IPS-18c (cell line): ENCODE data around the gene TSC1.

Experiments used
- H3K4me3 ChIP-seq: 2 replicates; pipeline ENCODE4 v1.7.0; 2013; ENCODE audit warnings: low read depth, mild to moderate bottlenecking, low read length, moderate library complexity; ENCODE audit not compliant: insufficient read depth
- H3K9me3 ChIP-seq: one replicate; pipeline ENCODE4 v1.6.1; 2013; ENCODE audit warnings: mild to moderate bottlenecking, low read length, moderate library complexity; ENCODE audit not compliant: control insufficient read depth, insufficient read depth

TSC1 gene

DNA sequence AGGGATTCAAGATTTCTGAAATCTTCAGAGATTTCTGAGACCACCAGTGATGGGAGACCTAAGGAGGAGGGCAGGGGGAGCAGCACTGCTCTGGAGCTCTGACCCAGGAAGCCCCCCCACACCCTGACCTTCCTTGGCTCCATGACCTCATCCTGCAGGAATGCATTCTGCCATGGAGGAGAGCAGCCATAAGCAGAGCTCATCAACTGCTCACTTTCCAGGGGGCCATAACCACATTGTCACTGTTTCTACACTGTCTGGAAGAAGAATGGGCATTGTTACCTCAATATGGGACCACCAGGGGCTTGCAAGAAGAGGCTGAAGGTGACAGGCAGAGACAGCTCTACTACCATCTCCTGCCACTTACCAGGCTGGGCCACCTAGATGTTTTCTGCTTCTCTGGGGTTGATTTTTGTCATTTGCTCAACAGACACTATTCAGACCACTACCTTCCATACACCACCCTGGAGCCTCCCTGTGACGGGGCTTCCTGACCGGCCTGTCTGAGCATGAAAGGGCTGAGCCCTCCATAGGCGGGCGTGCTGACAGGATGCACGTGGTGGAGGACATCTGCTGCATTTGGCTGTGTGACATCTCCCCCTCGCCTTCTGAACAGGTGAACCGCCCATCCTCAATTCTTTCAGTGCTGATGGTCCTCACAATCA lies 2.3 kb upstream of the TSC1 start:
- Histone ChIP-seq H3K4me3 (no peak overlapping the region), H3K9me3 (no peaks in the 10 kb centered on the region)

DNA sequence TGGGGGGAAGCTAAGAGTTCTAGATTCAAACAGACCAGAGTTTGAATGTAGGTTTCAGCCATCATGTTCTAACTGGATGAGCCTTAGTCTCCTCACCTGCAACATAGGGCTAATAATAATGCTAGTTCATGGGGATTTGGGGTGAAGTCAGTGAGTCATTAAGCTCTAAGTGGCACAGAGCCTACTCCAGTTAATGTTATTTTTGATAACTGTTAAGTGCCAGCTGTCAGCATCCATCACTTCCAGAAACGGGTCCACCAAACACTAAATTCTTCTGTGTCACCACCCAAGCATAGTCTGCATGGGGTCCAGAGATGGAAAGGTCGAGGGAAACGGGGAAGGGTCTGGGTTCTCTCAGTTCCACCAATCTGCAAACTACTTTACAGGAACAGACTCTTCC lies 1.8 kb upstream of the TSC1 start:
- Histone ChIP-seq H3K9me3 (no peaks in the 10 kb centered on the region), H3K4me3 (no peak overlapping the region)

DNA sequence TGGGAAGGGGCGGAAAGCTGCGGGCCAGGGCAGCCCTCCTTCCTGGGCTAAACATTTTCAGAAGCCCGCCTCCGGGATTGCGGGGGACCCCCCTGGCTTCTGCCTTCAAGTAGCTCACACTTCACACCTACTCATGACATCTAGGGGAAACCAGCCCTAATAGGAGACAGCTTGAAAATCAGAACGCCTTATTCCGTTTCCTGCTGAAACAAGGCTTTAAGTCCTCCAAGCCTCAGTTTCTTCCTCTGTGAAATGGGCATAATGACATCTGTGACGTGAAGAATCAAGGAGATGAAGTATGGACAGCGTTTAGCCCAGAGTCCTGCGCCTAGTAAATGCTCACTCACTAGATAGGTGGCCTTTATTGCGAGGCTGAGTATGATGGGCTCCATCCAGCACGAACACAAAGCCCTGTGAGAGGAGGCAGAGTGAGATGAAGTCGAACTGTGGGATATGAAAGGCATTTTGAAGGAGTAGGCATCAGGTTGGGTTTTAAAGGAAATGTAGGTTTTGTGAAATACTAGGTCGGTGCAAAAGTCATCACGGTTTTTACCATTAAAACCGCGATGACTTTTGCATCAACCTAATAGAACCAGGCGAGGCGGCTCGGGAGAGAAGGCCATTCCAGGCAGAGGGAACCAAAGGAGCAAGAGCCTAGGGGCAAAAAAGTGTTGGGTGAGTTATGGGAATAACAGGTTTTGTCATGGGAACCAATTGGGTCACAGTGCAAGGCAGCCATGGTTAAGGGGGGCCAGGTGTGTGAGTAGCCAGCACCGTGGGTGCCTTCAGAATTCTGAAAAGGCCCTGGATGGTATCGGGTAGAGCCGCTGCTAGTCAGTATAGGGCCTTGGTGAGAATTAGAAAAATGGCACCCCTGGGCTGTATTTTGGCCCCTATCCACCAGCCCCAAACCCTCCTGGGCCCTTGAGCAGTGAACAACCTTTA lies 1.0 kb upstream of the TSC1 start:
- Histone ChIP-seq H3K4me3 (peak overlapping the region; percentile 59), H3K9me3 (no peaks in the 10 kb centered on the region)

DNA sequence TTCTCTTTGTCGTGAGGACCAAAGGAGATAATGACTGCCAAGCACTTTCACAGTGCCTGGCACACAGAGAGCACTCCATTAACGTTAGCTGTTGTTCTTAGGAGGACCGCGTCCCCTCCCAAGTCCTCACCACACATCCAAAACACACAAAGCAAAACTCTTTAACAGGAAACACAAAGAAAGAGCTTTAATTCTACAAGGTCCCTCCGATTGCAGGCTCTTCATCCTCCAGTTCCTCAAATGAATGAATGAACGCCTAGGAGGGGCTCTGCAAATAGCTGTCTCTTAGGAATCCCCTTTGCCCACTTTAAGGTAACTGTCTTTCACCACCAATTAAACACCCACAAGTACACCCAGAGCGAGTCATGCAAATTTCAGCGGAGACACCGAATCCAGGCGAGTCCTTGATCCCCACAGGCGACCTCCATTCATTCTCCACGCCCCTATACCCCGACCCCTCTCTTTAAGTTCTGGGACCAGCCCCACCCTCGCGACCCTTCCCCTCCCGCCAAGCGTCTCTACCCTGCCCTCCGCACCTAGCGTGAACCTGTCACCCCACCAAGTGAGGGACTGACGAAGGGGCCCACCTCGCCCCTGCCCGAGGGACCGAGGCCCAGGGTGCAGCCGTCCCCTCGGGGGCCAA lies 644 bp downstream of the TSC1 start:
- H3K9me3 ChIP-seq = no peaks in the 10 kb centered on the region
- H3K4me3 ChIP-seq = peak overlapping the region; percentile 86

DNA sequence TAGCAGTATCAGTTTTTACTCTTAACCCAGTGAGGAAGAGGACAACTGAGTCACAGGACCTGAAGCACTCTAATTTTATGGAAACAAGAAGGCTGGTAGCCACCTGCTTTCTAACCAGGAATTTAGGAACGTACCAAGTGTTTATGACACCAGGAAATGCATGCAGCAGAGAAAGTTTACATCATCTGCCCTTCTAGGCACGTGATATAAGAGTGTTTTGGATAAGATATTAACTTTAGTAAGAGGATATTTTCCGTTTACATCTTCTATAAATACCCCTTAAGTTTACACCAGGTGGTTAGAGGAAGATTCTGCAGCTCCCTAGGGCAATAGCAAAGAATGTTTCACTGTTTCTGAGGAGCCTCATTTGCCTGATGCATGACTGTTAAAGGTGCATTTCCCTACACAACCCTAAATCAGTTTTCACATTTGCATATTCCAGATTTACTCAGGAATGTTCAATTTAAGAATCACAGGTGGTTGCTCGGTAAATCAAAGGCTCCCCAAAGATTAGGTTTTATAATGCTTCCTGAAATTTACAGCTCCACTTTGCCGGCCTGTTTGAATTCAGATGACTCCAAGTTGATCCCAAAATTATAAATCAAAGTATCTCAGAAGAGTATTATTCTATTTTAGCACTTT lies 1.8 kb downstream of the TSC1 start:
- Histone ChIP-seq H3K9me3 (no peaks in the 10 kb centered on the region), H3K4me3 (no peak overlapping the region)

DNA sequence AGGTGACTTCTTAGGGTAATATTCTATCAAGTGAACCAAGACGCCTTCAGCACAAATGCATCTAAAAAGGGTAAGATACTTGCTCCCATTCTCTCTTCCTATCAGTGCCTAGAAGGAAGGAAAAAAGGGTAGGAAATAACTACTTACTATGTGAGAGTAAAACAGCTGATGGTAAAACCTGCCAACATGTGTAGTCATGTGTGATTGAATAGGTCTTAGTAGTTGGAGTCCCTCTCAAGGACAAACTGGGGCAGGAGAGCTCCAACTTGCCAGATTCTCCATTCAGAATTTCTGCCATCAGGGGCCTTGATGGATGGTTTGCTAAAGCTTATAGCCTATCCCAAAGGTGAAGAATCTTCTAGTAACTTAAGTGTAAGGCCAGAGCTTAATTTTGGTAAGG lies 5.2 kb downstream of the TSC1 start:
- no peaks in the 10 kb centered on the region for H3K9me3 ChIP-seq
- H3K4me3 ChIP-seq = no peak overlapping the region

DNA sequence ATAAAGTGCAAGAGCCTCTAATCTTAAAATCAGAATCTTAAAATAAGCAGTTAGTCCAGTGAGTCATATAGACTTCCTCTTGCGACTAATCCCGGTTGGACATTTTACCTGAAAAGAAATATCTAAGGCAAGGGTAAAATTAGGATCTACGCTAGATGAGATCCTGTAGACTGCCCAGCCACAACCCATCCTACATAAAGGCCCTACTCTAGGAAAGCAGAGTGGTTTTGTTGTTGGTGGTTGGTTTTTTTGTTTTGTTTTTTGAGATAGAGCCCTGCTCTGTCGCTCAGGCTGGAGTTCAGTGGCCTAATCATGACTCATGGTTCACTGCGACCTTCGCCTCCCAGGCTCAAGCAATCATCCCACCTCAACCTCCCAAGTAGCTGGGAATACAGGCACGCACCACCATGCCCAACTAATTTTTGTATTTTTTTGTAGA lies 6.9 kb downstream of the TSC1 start:
- H3K4me3 ChIP-seq = no peak overlapping the region
- H3K9me3 ChIP-seq = peaks cover 2% of the 10 kb centered on the region

DNA sequence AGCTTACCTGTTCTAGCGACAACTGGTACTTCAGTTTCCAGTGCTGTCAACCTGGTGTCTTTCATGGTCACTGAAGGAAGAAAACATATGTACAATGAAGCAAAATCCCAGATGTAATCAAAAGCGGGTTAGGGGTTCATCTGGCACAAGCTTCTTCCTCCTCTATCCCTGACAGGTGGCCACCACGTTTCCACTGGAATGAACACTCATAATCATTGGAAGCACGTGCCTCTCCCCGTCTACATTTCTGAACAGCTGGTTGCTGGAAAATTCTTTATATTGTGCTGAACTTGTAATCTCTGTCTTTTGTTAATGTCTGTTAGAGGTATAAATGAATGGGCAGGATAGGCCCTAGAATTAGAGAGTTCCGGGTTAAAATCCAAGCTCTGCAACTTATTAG lies 9.4 kb downstream of the TSC1 start:
- Histone ChIP-seq H3K9me3 (peaks cover 2% of the 10 kb centered on the region), H3K4me3 (no peak overlapping the region)

DNA sequence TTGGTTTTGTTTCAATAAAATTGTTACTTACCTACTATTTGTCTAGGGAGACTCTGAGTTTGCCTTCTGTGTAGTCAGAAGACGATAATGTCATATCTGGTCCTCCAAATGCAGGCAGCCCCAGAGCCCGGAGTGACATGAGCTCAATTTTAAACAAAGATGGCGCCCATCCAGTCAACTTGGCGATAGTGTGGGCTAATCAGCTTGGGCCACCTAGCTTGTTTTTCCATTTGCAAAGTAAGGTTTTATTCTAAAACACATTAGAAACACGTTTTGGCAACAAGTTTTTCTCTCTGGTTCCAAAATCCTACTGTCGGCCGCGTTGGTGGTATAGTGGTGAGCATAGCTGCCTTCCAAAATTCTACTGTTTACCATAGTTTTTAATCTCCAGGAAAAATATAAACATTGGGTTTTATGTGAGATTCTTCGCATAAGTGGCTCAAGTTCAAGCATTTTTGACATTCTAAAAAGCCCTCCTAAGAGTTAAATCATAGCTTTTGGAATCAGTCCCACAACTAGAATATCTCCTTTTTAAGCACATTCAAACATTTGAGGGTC lies 13.2 kb downstream of the TSC1 start:
- peaks cover 2% of the 10 kb centered on the region for H3K9me3 ChIP-seq
- H3K4me3 ChIP-seq = no peak overlapping the region

DNA sequence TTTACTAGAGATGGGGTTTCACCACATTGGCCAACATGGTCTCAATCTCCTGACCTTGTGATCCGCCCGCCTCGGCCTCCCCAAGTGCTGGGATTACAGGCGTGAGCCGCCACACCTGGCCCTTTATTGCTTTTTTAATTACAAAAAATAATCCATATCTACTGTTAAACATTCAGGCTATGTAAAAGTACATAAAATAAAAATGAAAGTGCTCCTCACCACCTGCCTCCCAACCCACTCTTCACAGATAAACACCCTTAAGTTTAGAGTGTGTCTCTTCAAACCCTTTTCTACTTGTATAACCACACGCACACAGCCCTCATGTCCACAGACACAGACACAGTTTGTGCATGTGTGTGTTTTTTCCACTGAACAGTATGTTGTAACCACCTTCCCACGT lies 16.7 kb downstream of the TSC1 start:
- Histone ChIP-seq H3K4me3 (no peak overlapping the region), H3K9me3 (no peaks in the 10 kb centered on the region)

DNA sequence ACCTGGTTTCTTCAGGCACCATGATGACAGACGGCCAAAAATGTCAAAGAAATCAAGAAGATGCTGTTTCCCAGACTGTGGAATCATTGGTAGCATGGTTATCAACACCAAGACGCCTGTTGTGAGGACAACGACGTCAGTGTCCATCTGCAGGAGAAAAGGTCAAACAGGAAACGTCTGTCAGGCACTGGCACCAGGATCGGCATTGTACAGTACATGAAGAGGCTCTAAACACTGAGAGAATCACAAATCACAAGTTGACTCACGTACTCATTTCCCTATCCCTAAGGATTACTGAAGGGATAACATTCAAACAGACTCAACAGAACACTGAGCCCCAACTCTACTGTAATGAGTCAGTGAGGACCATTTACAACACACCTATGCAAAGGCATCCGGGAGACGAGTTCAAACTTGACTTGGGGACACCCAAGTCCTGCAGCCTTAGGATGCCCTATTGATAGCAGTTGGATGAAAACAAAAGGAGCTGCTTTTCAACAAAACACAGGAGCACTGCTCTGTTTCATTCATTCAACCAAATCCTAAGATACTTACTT lies 21.0 kb downstream of the TSC1 start:
- H3K4me3 ChIP-seq = no peak overlapping the region
- H3K9me3 ChIP-seq = no peaks in the 10 kb centered on the region

DNA sequence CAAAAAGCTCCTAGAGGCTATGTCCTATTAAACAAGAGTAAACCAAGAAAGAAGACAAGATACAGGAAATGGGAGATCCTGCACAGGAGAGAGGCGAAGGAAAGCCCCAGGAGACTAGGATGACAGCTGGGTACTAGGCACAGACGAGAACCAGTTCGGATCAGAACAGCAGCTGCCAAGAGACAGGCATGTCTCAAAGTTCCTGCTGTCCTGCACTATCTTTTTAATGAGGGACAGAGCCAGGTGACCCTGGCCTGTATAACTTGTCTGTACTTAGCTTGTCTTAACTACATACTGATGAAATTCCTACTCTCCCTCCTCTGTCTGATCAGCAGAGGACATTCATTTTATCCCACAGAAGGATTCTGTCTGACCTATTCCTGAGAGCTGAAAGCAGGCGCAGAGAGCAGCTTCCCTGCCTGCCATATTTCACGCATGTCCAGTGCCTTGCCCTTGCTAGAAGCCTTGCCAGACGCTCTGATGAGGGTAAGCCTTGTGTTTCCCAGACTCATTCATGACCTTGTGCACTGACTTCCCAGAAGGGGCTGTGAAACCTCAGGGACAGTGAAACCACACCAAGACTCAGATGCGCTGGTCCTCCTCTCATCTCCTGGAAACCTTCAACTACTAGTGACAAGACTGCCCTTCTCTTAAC lies 24.7 kb downstream of the TSC1 start:
- Histone ChIP-seq H3K4me3 (no peak overlapping the region), H3K9me3 (no peaks in the 10 kb centered on the region)

DNA sequence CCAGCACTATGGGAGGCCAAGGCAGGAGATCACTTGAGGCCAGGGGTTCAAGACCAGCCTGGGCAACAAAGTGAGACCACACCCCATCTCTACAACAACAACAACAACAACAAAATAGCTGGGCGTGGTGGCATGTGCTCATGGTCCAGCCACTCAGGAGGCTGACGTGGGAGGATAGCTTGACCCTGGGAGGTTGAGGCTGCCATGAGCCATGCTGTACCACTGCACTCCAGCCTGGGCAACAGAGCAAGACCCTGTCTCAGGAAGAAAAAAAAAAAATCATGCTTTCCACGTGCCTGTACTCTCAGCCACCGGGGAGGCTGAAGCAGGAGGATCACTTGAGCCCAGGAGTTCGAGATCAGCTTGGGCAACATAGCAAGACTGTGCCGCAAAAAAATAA lies 29.5 kb downstream of the TSC1 start:
- Histone ChIP-seq H3K4me3 (no peak overlapping the region), H3K9me3 (peaks cover 2% of the 10 kb centered on the region)

DNA sequence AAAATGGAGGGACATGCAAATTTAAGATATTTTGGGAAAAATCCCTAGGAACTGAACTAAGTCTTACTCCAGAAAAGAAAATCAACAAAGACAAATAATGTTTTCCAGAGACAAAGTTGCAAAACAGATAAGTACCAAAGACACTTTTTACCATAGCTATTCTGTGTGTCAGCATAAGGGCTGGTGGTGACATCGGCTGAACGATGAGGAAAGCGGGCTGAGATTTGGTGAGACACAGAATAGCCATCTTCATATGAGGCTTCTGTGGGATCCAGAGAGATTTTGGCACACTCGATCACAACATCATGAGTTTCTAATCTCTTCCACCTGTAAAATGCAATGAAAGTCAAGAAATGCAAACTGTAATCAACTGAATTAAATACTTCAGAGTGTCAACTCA lies 32.3 kb downstream of the TSC1 start:
- H3K9me3 ChIP-seq = peaks cover 2% of the 10 kb centered on the region
- H3K4me3 ChIP-seq = no peak overlapping the region

DNA sequence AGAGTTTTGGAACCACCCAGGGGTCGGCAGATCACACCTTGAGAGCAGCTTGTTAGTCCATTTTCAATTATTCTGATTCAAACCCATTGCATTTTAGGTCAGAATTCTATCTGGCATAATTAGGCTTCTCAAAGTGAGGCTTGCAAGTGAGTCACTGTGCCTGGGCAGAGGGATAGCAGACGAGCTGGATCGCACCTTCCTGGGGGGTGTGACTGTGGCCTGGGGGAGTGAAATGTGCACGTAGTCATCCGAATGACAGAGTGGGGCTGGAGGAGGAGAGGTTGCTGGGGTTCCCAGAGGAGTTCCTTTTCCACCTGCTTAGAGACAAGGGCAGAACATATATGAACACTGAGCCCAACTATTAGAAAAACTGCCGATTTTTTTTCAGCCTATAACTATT lies 34.0 kb downstream of the TSC1 start:
- Histone ChIP-seq H3K9me3 (peaks cover 2% of the 10 kb centered on the region), H3K4me3 (no peak overlapping the region)

DNA sequence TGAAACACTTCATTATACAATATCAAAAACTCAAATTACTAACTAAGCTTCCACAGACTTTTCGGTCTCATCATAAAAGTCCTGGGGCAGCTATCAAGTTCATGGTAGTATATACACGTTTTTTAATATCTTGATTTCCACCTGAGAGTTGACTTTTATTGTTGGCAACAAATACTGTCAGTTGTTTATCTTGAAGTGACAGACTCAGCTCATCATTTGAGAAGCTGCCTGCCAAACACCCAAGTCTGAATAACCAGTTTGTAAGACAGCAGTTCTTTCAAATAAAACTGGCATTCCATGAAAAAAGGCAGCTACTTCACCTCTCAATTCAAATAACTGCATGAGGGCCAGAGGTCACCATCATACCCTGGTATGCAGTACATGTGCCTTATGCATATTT lies 35.1 kb downstream of the TSC1 start:
- no peak overlapping the region for H3K4me3 ChIP-seq

DNA sequence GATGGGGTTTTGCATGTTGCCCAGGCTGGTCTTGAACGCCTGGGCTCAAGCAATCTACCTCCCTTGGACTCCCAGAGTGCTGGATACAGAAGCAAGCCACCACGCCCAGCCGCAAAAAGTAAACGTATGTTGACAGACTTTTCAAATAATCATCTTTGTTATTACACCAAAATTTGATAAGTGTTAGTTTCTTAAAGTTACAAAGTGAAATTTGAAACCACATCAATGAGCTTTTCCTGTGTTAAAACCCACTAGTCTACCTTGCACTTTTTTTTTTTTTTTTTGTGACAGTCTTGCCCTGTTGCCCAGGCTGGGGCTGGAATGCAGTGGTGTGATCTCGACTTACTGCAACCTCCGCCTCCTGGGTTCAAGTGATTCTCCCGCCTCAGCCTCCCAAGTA lies 35.8 kb downstream of the TSC1 start:
- H3K9me3 ChIP-seq = peaks cover 2% of the 10 kb centered on the region
- H3K4me3 ChIP-seq = no peak overlapping the region

More for the DNA sequence above, 35.1 kb downstream of the TSC1 start:
- H3K9me3 ChIP-seq = peaks cover 2% of the 10 kb centered on the region
